AG09319 (cell line): Measurements from ENCODE around the gene RPS6KA2.

Experiments
- DNase-seq: peaks from one replicate; pipeline ENCODE4 v3.0.0-alpha.2; 2010; ENCODE audit warnings: low read depth; ENCODE audit errors: extremely low read depth
- TF ChIP-seq, protein P1 (sequence below): IDR thresholded peaks from 2 replicates; pipeline ENCODE4 v1.5.1; 2011; ENCODE audit warnings: low read depth, mild to moderate bottlenecking, inconsistent platforms, low read length, moderate library complexity

The RPS6KA2 gene

DNA sequence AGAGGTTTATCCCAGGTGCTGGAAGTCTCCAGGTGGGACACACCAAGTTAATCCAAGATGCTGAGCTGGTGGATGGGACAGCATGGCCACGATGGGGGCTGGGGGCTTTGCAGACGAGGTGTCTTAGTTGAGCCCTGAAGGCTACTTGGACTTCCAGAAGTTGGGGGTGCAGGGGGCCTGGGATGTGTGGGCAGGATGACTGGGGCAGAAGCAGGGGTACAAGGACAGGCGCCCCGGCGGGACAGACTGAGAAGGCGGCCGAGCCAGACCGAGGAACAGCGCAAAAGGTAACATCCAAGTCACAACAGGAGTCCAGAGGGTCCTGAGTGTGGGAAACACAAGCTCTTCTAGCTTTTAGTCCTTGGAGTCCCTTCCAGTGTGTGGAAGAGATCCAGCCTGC, 64.3 kb downstream of the RPS6KA2 start:
- TF ChIP-seq, protein P1, sequence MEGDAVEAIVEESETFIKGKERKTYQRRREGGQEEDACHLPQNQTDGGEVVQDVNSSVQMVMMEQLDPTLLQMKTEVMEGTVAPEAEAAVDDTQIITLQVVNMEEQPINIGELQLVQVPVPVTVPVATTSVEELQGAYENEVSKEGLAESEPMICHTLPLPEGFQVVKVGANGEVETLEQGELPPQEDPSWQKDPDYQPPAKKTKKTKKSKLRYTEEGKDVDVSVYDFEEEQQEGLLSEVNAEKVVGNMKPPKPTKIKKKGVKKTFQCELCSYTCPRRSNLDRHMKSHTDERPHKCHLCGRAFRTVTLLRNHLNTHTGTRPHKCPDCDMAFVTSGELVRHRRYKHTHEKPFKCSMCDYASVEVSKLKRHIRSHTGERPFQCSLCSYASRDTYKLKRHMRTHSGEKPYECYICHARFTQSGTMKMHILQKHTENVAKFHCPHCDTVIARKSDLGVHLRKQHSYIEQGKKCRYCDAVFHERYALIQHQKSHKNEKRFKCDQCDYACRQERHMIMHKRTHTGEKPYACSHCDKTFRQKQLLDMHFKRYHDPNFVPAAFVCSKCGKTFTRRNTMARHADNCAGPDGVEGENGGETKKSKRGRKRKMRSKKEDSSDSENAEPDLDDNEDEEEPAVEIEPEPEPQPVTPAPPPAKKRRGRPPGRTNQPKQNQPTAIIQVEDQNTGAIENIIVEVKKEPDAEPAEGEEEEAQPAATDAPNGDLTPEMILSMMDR: no peak
- no peak for DNase-seq

DNA sequence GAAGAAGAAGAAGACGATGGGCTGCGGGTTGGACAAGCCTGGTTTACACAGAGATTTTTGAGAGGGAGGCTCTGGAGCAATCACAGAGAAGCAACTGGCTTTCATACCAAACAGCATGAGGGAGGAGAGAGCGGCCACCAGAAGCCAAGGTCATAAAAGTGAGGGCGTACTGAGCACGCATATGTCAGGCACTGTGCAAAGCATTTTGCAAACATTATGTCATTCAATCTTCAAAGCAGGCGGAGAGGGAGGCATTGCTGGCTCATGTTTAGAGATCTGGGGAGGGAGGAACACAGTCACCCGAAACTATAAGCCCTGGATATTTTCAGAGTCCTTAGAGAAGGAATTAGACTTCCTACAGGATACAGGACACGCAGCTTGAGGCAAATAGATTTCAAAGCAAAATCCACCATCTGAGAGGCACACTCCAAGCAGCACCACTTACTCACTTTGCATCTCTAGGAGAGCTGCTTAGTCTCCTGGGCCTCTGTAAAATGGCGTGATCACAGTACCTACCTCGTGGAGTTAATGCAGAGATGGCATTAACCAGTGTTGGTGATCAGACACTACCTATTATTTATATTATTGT, 65.2 kb downstream of the RPS6KA2 start:
- no peak for DNase-seq
- TF ChIP-seq, protein P1: no peak

DNA sequence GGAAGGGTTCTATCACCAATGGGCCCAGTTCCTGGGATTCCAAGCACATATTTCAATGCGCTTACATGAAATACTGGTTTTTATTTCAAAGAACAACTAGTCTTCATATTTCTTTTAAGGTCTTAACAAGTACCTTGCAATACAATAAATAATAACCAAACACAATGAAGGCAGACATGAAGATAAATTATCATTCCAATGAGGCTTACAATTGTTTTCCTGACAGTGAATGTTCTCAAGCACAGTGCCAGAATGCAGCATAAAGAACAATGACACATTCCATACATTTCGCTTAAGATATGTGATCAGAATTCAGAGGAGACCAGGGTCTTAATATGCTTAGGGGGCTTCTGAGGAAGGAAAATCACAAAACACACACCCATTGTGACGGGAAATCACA, 66.8 kb downstream of the RPS6KA2 start:
- TF ChIP-seq, protein P1: no peak
- DNase-seq: no peak

DNA sequence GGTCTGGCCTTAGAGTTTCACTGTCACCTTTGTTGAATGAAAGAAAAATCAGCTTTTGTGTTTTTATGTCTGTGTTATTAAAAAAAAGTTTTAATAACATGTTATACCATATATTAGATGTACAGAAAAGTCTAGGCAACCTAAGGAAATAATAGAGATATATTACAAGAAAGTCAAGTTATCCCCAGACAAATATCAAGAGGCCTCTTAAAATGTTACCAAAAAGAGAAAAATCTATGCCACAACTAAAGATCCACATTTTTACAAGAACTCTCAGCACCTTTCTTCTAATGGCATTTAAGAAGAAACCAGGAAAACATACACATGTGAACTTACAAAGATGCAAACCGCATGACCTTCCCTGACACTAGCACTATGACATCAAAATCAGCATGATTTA, 67.4 kb downstream of the RPS6KA2 start:
- TF ChIP-seq, protein P1: no peak
- no peak for DNase-seq

DNA sequence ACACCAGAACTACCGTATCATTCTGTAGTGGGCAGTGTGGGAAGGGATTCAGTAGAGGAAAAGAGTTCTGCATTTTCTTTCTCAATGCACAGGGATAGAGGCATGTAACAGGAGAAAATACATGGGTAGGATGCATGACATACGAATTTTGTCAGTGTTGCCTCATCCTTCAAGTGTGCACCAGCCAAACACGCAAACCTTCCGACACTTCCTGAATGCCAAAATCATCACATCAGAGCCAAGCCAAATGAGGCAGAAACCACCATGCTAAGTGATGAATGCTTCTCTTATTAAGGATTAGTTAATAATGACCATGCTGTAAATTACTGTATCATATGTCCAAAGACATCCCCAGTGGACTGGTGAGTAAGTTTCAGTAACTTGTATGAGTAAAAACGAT, 67.8 kb downstream of the RPS6KA2 start:
- DNase-seq: no peak
- TF ChIP-seq, protein P1: no peak

DNA sequence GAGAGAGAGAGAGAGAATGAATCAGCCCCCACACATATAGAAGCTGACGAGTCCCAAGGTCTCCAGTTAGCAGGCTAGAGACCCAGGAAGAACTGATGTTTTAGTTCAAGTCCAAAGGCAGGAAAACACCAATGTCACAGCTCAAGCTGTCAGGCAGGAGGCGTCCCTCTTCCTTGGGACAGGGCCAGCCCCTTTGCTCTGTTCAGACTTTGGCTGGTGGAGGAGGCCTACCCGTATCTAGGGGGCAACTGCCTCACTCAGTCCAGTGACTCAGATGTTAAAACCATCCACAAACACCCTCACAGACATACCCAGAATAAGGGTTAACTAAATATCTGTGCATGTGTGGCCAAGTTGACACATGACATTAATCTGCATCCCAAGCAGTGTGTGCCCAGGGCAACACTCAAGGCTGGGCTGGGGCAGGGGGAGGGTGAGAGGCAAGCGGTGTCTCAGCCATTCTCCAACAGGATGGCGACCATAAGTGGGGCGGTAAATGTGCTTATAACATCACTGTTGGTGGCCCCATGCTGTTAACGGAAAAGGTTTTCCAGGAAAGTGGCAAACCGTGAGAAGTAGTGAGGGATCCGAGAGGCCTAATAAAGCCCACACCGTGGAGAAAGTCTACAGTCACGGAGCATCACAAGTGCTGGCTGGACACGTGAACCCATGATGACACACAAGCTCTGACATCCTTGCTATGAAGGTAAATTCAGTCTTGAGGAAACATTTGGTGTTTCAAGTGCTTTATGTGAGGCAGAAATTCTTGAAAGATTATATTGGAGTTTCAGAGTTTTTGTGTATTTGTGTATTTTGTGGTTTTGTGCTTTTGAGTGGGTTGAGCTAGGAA, 68.7 kb downstream of the RPS6KA2 start:
- DNase-seq: no peak
- TF ChIP-seq, protein P1: no peak

DNA sequence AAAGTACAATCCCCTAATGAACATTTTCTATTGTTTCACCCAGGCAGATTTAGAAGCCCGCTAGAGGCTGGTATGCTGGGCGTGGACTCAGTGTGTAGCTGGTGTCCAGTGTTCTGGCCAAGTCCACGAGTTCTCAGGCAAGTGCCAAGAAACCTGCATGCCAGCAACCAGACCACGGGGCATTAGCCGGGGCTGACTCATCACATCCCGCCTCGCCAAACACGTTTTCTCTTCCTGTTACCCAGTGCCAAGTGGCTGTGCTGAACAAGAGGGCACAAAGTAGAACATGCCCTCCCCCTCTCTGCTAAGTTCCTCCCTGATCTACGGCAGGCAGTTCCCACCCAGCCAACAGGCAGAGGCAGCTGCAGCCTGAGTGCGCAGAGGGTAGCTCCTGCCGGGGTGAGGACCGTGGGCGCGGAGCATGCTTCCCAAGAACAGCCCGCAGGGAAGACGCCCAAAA, 70.2 kb downstream of the RPS6KA2 start:
- peak; percentile 52 for DNase-seq
- TF ChIP-seq, protein P1: no peak
